Measurements from ENCODE around the gene LDLRAD4. TPM values are rescaled to one million over a fixed set of nuclear protein-coding genes. Genes with fewer than 3 reads are reported as not detected.

Gene LDLRAD4
- polyA plus RNA-seq, 3 donors, result 9.5 to 10.1 (median 9.6) TPM

DNA sequence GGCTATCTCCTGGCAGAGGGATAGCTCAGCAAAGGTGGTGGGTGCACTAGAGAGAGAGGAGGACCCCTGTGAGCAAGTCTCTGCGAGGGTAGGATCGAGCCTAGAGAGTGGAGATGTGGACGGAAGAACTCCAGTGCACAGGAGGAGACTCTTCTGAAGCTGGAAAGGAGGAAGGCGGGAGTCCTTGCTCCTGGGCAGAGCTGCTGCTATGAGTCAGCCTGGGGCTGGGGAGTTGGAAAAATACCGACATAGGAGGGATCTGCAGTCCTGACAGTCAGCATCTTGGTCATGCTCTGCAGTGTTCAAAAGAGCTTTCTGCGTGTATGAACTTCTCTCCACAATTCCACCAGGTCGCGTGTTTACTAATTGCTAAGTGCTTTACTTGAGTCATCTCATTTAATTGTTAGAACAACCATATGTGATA, 233.8 kb downstream of the LDLRAD4 start:
- no peak for DNase-seq (ENCODE audit: low read depth in 3 of 3, low spot score in 2 of 3)

DNA sequence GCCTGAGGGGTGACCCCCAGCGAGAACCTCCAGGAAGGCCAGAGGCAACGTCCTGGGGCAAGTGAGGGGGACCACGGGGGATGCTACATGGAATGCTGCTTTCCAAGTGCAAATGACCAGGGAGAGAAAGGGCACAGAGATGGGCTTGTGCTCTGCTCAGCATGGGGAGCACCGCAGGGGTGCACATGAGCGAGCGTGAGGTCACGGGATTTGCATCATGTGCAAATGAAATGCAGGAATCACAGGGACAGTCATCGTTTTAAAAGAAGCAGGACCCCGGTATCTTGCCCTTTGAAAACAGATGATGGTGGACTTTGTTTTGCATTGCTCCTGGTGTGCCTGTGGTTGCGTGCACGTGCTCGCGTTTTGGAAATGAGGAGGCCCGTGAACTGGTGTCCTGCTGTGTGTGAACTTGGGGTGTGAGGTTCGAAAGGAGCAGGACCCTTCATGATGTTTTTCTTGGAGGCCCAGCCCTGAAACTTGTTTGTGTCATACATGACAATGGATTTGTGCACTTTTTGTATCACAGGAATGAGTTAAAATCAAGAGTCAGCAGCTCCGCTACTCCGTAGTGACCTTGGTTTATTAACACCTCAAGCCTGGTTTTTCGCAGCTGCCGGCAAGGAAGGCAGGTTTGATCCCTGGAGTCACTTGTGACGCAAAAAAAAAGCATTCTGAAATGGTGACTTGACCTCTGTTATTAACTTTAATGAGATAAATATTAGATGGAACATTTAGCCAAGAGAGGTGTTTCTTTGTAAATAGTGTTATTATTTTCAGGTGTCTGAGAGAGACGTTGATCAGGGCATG, 234.5 kb downstream of the LDLRAD4 start:
- DNase-seq (ENCODE audit: low read depth in 3 of 3, low spot score in 2 of 3), result no peak

DNA sequence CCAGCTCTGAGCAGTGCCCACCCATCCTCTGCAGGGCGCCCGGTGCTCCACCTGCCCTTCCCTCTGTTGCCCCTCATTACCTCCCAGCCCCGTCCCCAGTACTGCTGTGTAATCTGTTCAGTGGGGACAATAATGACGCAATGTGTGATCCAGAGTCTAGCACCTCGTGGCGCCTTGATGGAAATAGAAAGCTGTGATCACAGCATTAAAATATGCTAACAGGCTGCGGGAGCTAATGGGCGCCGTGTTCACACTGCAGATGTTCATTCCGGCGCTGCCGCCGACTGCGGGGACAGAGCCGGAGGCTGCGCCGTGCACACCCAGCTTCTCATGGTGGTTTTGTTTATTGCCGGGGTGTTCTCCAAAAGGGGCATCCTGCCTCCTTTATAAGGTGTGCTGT, 235.2 kb downstream of the LDLRAD4 start:
- DNase-seq (ENCODE audit: low read depth in 3 of 3, low spot score in 2 of 3), result no peak

- DNase-seq (ENCODE audit: low read depth in 3 of 3, low spot score in 2 of 3), result no peak
Observed at GRCh38 chr18:13454363-13455150, 236.0 kb downstream of the LDLRAD4 start.

GRCh38 chr18:13455471-13455870, 236.9 kb downstream of the LDLRAD4 start:
- DNase-seq (ENCODE audit: low read depth in 3 of 3, low spot score in 2 of 3), result no peak

- no peak for DNase-seq (ENCODE audit: low read depth in 3 of 3, low spot score in 2 of 3)
Observed at GRCh38 chr18:13455960-13456481, 237.5 kb downstream of the LDLRAD4 start.

GRCh38 chr18:13456736-13457271, 238.2 kb downstream of the LDLRAD4 start:
- DNase-seq (ENCODE audit: low read depth in 3 of 3, low spot score in 2 of 3), result no peak

- DNase-seq (ENCODE audit: low read depth in 3 of 3, low spot score in 2 of 3), result no peak
Observed at GRCh38 chr18:13457327-13457726, 238.8 kb downstream of the LDLRAD4 start.

DNA sequence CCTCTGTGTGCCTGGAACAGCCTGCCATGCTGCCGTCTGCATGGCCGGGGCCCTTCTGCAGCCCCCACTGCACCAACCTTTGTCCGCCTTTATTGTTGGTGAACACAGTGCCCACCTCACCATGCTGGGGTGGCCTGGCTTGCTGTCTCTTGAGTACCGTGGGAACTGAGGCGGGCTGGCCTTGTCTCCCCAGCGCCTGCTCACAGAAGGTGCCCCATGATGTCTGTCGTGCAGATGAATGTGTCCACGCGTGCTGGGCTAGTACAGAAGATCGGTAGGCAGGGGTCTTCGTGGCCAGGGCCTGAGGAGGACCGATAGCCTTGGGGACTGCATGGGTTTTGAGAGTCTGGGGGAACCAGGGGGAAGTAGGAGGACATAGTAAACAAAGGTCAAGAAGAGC, 242.4 kb downstream of the LDLRAD4 start:
- DNase-seq (ENCODE audit: low read depth in 3 of 3, low spot score in 2 of 3), result no peak

DNA sequence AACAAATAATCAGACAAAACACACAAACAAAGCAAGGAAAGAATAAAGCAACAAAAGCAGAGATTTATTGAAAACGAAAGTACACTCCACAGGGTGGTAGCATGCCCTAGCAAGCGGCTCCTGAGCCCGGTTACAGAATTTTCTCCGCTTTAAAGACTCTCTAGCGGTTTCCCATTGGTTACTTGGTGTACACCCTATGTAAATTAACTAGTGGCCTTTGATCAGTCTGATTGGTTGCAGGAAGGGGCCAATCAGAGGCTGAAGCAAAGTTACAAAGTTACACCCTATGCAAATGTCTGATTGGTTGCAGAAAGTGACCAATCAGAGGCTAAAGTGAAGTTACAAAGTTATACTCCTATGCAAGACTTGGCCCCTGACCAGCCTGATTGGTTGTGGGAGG, 242.9 kb downstream of the LDLRAD4 start:
- DNase-seq (ENCODE audit: low read depth in 3 of 3, low spot score in 2 of 3), result no peak

- DNase-seq (ENCODE audit: low read depth in 3 of 3, low spot score in 2 of 3), result no peak
Observed at GRCh38 chr18:13461936-13462335, 243.4 kb downstream of the LDLRAD4 start.

GRCh38 chr18:13462686-13463085, 244.1 kb downstream of the LDLRAD4 start:
- DNase-seq (ENCODE audit: low read depth in 3 of 3, low spot score in 2 of 3), result no peak

- DNase-seq (ENCODE audit: low read depth in 3 of 3, low spot score in 2 of 3), result no peak
Observed at GRCh38 chr18:13463526-13464210, 245.1 kb downstream of the LDLRAD4 start.

DNA sequence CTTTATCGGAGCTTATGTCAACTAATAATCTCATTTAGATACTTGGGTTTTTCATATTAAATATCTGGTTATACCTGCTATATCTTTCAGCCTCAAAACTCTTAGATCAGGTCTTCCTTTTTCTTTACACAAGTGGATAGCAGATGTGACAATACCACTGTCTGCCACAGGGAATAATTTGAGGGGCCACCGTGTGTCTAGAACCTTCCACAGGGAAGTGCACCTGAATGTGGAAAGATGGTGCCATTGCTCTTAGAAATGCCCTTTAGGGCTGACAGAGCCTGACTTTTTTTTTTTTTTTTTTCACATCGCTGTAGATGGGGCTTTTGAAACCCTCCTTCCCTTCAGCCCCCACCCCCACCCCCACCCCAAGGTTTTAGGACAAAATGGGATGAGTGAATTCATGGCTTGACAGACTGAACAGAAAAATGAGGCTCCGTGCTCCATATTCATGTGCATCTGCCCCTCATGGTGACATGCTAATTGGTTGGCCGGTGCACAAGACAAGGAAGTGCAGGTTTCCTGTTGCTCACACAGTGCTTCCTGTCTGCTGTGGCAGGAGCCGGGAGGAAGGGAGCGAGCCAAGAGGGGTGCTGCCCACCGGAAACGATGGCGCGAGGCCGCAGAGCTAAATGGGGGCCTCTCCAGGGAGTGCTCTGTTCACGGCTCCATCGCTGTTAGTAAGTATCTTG, 246.0 kb downstream of the LDLRAD4 start:
- no peak for DNase-seq (ENCODE audit: low read depth in 3 of 3, low spot score in 2 of 3)

DNA sequence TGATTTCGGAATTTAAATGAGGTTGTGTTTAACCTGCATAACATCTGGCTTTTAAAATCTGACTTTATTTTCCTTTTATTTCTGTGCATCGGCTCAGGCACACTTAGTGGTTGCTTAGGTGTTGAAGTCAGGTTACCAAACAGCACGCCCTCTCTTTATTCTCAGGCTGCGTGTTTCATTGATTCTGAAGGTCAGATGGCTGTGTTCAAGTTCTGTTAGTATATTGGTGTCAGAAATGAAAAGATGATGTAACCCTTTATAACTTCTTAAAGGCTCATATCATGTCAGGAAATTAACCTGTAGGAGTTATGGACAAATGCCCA, 246.5 kb downstream of the LDLRAD4 start:
- no peak for DNase-seq (ENCODE audit: low read depth in 3 of 3, low spot score in 2 of 3)

- no peak for DNase-seq (ENCODE audit: low read depth in 3 of 3, low spot score in 2 of 3)
Observed at GRCh38 chr18:13465476-13465875, 246.9 kb downstream of the LDLRAD4 start.

DNA sequence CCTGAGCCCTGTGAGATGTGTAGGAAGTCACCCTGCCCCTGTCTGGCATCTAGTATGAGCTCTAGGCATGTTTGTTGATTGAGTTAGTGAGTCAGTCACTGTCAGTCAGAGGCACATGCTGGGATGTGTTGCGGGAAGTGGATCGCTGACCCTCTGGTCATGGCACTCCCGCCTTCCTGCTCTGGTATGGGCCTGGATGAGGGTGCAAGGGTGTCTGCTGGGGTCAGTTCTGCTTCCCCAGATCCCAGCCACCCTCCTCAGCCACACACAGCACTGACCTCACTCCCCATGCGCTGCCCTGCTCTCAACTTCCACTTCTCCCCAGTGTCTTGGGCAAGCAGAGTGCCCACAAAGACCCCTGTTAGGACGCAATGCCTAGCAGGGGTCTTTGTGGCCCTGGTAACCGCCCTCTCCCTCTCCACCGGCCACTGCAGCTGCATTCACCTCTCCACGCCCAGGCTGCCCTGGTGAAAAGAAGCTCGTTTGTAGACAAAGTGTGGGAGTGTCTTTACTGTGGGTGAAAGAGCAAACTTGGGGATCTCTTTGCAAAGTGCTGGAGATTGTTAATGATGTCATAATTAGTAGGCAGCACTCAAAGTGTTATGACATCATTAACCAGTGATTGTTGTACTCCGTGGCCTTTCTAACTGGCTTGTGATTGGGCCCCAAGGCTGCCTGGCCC, 252.1 kb downstream of the LDLRAD4 start:
- no peak for DNase-seq (ENCODE audit: low read depth in 3 of 3, low spot score in 2 of 3)

GRCh38 chr18:13471198-13471845, 252.8 kb downstream of the LDLRAD4 start:
- no peak for DNase-seq (ENCODE audit: low read depth in 3 of 3, low spot score in 2 of 3)

- DNase-seq (ENCODE audit: low read depth in 3 of 3, low spot score in 2 of 3), result no peak
Observed at GRCh38 chr18:13471971-13472628, 253.5 kb downstream of the LDLRAD4 start.

Data from right renal cortex interstitium (tissue), 3 donors.